Measurements from ENCODE around the gene WNT9B. TPM values are rescaled to one million over a fixed set of nuclear protein-coding genes. Genes with fewer than 3 reads are reported as not detected.

WNT9B gene
- total RNA-seq, 1 experiment from 2014 or later: not detected

DNA sequence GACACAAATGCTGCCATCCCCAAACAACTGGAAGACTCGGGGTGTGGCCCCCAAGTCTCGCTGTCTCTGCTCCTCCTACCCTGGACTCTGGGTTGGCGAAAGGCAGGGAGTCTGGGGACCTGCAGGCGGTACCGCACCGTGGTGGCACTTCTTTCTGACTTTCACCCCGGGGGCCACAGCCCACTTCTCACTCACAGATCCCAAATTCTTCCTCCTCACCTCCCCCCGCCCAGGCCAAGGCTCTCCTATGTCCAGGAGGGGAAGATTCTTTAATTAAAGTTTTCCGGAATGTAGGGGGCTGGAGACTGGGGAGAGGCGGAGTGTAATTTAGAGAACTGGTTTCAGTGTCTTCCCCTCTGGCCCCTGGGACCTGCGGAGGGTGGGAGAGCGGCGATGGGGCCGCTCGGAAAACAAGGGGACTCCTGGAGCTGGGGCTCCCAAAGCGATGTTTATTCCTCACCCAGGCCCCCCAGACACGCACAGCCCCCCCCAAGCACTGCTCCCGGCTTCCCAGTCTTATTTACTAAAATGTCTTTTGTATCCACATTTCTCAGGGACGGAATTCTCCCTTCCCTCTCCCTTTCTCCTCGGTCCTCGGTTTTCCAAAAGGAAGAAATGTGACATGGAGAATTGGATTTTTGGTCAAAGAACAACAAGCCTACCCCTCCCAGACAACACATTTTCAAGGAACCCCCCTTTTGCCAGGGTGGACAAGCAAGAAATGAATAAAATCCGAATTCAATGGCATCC is 34.1 kb upstream of the WNT9B start:
- Histone ChIP-seq H4K20me1 (ENCODE audit: low read length) (no peaks in the 10 kb centered on the region), H3K27ac (ENCODE audit: low read length) (no peak overlapping the region), H3F3A (ENCODE audit: low read length, unreplicated experiment) (no peaks in the 10 kb centered on the region), H3K36me3 (ENCODE audit: low read depth, low read length) (no peaks in the 10 kb centered on the region), H3K4me2 (ENCODE audit: low read length) (no peak overlapping the region), H3K4me3 (ENCODE audit: low read length) (no peak overlapping the region), H3K4me1 (ENCODE audit: insufficient read depth, low read length) (no peaks in the 10 kb centered on the region), H3K9me2 (replicated peaks; ENCODE audit: low read length) (no peaks in the 10 kb centered on the region), H3K9ac (ENCODE audit: low read length) (no peak overlapping the region), H3K27me3 (ENCODE audit: low read length) (0 out of 2 replicates have a peak, but pooled peaks cover 10% of the 10 kb centered on the region), H2AFZ (ENCODE audit: low read length) (no peak overlapping the region), H3K79me2 (ENCODE audit: low read length) (no peaks in the 10 kb centered on the region), H3K9me3 (ENCODE audit: low read length) (no peaks in the 10 kb centered on the region)
- no peak for ATAC-seq
- ChIA-PET CTCF (no interaction called here), POLR2A (ENCODE audit: unreplicated experiment) (no interaction called here)
- TF ChIP-seq EZH2 (IDR thresholded peaks at IDR 0.05; ENCODE audit: low read length, unreplicated experiment): no peak
- TF ChIP-seq, protein P1, sequence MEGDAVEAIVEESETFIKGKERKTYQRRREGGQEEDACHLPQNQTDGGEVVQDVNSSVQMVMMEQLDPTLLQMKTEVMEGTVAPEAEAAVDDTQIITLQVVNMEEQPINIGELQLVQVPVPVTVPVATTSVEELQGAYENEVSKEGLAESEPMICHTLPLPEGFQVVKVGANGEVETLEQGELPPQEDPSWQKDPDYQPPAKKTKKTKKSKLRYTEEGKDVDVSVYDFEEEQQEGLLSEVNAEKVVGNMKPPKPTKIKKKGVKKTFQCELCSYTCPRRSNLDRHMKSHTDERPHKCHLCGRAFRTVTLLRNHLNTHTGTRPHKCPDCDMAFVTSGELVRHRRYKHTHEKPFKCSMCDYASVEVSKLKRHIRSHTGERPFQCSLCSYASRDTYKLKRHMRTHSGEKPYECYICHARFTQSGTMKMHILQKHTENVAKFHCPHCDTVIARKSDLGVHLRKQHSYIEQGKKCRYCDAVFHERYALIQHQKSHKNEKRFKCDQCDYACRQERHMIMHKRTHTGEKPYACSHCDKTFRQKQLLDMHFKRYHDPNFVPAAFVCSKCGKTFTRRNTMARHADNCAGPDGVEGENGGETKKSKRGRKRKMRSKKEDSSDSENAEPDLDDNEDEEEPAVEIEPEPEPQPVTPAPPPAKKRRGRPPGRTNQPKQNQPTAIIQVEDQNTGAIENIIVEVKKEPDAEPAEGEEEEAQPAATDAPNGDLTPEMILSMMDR (conservative IDR thresholded peaks at IDR 0.05; ENCODE audit: low read depth, low read length): no peak
- TF ChIP-seq EZH2phosphoT487 (IDR thresholded peaks at IDR 0.05; ENCODE audit: borderline replicate concordance, low read length): no peak
- intact Hi-C loops (cut with micrococcal nuclease): no loop called here
- no TSS peak for BruUV-seq (replicated peaks)
- DNase-seq: no peak

DNA sequence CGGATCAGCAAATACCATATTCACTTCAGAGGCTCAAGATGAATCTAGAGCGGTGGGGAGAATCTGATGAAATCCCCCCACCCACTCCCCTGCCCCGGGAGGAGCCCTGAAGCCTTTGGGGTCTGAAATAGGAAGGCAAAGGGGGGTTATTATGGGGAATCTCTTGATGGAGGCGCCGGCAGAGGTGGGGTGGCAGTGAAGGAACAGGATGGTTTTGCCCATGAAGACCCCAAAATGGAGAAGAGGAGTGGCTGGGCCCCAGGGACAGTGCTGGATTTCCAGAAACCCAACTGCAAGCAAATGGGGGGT is 33.5 kb upstream of the WNT9B start:
- intact Hi-C loops (cut with micrococcal nuclease): no loop called here
- DNase-seq (no peak), ATAC-seq (no peak)
- CTCF ChIA-PET: no interaction called here
- Histone ChIP-seq H3K4me3 (ENCODE audit: low read length) (no peak overlapping the region), H3K4me2 (ENCODE audit: low read length) (no peak overlapping the region), H3K9ac (ENCODE audit: low read length) (no peak overlapping the region), H2AFZ (ENCODE audit: low read length) (no peak overlapping the region), H3K36me3 (ENCODE audit: low read depth, low read length) (no peaks in the 10 kb centered on the region), H3F3A (ENCODE audit: low read length, unreplicated experiment) (no peaks in the 10 kb centered on the region), H3K27ac (ENCODE audit: low read length) (no peak overlapping the region), H3K9me3 (ENCODE audit: low read length) (no peaks in the 10 kb centered on the region), H3K4me1 (ENCODE audit: insufficient read depth, low read length) (no peaks in the 10 kb centered on the region), H4K20me1 (ENCODE audit: low read length) (no peaks in the 10 kb centered on the region), H3K27me3 (ENCODE audit: low read length) (0 out of 2 replicates have a peak, but pooled peaks cover 10% of the 10 kb centered on the region), H3K9me2 (replicated peaks; ENCODE audit: low read length) (no peaks in the 10 kb centered on the region), H3K79me2 (ENCODE audit: low read length) (no peaks in the 10 kb centered on the region)
- BruUV-seq (replicated peaks): no TSS peak
- POLR2A ChIA-PET (ENCODE audit: unreplicated experiment): no interaction called here
- no peak for TF ChIP-seq EZH2 (IDR thresholded peaks at IDR 0.05; ENCODE audit: low read length, unreplicated experiment)
- TF ChIP-seq, protein P1 (conservative IDR thresholded peaks at IDR 0.05; ENCODE audit: low read depth, low read length): no peak
- TF ChIP-seq EZH2phosphoT487 (IDR thresholded peaks at IDR 0.05; ENCODE audit: borderline replicate concordance, low read length): no peak

DNA sequence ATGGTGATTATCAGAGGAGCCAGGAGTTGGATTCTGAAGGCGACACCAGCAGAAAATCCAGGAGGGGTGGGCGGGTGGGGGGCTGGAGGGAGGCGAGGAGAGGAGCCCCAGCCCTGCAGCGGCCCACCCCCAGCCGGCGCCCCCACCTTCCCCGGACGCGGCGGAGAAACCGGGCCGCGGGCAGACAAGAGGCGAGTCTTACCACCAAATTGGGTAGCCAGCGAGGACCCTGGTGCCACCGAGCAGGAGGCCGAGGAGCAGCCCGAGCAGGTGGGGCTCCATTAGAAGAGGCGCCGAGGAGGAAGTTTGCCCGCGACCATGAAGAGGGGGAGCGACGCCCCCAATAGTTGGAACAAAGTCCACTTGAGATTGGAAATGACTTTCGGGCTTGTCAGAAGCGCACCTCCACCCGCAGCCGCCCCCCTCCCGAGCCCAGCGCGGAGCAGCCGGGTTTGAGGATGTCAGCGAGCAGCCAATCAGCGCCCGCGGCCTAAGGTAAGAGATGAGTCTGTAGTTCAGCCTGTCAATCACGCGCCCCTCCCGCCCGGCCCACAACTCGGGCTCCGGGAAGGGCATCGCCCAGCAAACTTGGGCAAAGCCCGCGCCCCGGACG is 33.0 kb upstream of the WNT9B start, which contains the start of gene WNT3:
Gene WNT3, minus strand, starts transcription at position 377 of the 613 bp plus-strand sequence. Its CDS starts 95 bp downstream, at position 282.
- no peak for DNase-seq
- Histone ChIP-seq H3K9ac (ENCODE audit: low read length) (no peak within 1 kb of the TSS), H3K27me3 (ENCODE audit: low read length) (0 out of 2 replicates have a peak, but pooled peaks cover 10% of the 10 kb centered on the region), H3F3A (ENCODE audit: low read length, unreplicated experiment) (no peaks in the 10 kb centered on the region), H3K9me3 (ENCODE audit: low read length) (no peaks in the 10 kb centered on the region), H3K79me2 (ENCODE audit: low read length) (no peaks in the 10 kb centered on the region), H3K4me2 (ENCODE audit: low read length) (no peak within 1 kb of the TSS), H3K4me3 (ENCODE audit: low read length) (no peak within 1 kb of the TSS), H3K4me1 (ENCODE audit: insufficient read depth, low read length) (no peaks in the 10 kb centered on the region), H3K27ac (ENCODE audit: low read length) (no peak within 1 kb of the TSS), H4K20me1 (ENCODE audit: low read length) (no peaks in the 10 kb centered on the region), H2AFZ (ENCODE audit: low read length) (no peak within 1 kb of the TSS), H3K36me3 (ENCODE audit: low read depth, low read length) (no peaks in the 10 kb centered on the region), H3K9me2 (replicated peaks; ENCODE audit: low read length) (no peaks in the 10 kb centered on the region)
- intact Hi-C loops (cut with micrococcal nuclease): no loop called here
- BruUV-seq (replicated peaks): no TSS peak
- TF ChIP-seq, protein P1 (conservative IDR thresholded peaks at IDR 0.05; ENCODE audit: low read depth, low read length): no peak
- no peak for TF ChIP-seq EZH2phosphoT487 (IDR thresholded peaks at IDR 0.05; ENCODE audit: borderline replicate concordance, low read length)
- no peak for TF ChIP-seq EZH2 (IDR thresholded peaks at IDR 0.05; ENCODE audit: low read length, unreplicated experiment)
- POLR2A ChIA-PET (ENCODE audit: unreplicated experiment): no interaction called here
- ATAC-seq: no peak
- CTCF ChIA-PET: no interaction called here
